GM03348 (cell line): Measurements from ENCODE around the gene INPP4A.

Source experiments
- DNase-seq: peaks from one replicate; pipeline ENCODE4 v3.0.0; 2012; ENCODE audit warnings: low spot score

INPP4A gene

GRCh38 chr2:98436734-98437133, 7.9 kb upstream of the INPP4A start:
- no peak for DNase-seq

- DNase-seq = no peak
These were observed 6.2 kb upstream of the INPP4A start for GRCh38 chr2:98438190-98439133.

- DNase-seq = no peak
These were observed 2.8 kb upstream of the INPP4A start for GRCh38 chr2:98441706-98442450.

GRCh38 chr2:98442488-98442887, 2.2 kb upstream of the INPP4A start:
- DNase-seq = no peak

- peak; percentile 72 for DNase-seq
These were observed 572 bp downstream of the INPP4A start for GRCh38 chr2:98445177-98445682.

GRCh38 chr2:98445683-98446581, 1.3 kb downstream of the INPP4A start:
- DNase-seq = no peak

- no peak for DNase-seq
These were observed 2.2 kb downstream of the INPP4A start for GRCh38 chr2:98446850-98447249.

- DNase-seq = no peak
These were observed 3.9 kb downstream of the INPP4A start for GRCh38 chr2:98448441-98449145.

GRCh38 chr2:98452396-98453027, 7.9 kb downstream of the INPP4A start:
- DNase-seq = no peak

- no peak for DNase-seq
These were observed 8.4 kb downstream of the INPP4A start for GRCh38 chr2:98453083-98453482.

- no peak for DNase-seq
These were observed 8.9 kb downstream of the INPP4A start for GRCh38 chr2:98453531-98453930.

- peak; percentile 4 for DNase-seq
These were observed 9.4 kb downstream of the INPP4A start for GRCh38 chr2:98454073-98454472.

GRCh38 chr2:98454500-98455235, 10.0 kb downstream of the INPP4A start:
- peak; percentile 12 for DNase-seq

- DNase-seq = peak; percentile 2
These were observed 10.9 kb downstream of the INPP4A start for GRCh38 chr2:98455494-98455976.

- DNase-seq = peak; percentile 68
These were observed 12.5 kb downstream of the INPP4A start for GRCh38 chr2:98457045-98457696.

GRCh38 chr2:98458207-98458606, 13.5 kb downstream of the INPP4A start:
- no peak for DNase-seq

- DNase-seq = no peak
These were observed 14.2 kb downstream of the INPP4A start for GRCh38 chr2:98458667-98459380.

GRCh38 chr2:98459496-98460175, 15.0 kb downstream of the INPP4A start:
- no peak for DNase-seq
